H1 (cell line): Measurements from ENCODE around the gene DOK6. TPM values are rescaled to one million over a fixed set of nuclear protein-coding genes. Genes with fewer than 3 reads are reported as not detected.

ENCODE experiments used
- CTCF ChIA-PET: fragments of 300-600 bp; sonication (Branson Sonifier 250); formaldehyde crosslinking; loops from one replicate; lab custom pipeline; 2021; ENCODE audit not compliant: partially characterized antibody; lab: Charles Lee
- POLR2A ChIA-PET: fragments of 300-600 bp; sonication (Branson Sonifier 250); formaldehyde crosslinking; loops from one replicate; lab custom pipeline; 2021; ENCODE audit warnings: inconsistent platforms; ENCODE audit not compliant: partially characterized antibody; lab: Charles Lee
- DNase-seq, 2 experiments: peaks; one replicate each; pipeline versions ENCODE4 v3.0.0 to v3.0.0-alpha.2; 2010 to 2022; ENCODE audit warnings: low spot score in 2 of 2, low read depth in 1 of 2, mixed read lengths in 1 of 2
- FAIRE-seq: peaks from 2 replicates; lab custom pipeline; 2011; peaks lifted over from hg19 to GRCh38; lab: Jason Lieb, UNC
- H2AFZ ChIP-seq: 2 replicates; pipeline ENCODE4 v1.8.1; 2012; ENCODE audit warnings: low read length, inconsistent platforms
- H2AK5ac ChIP-seq: 2 replicates; pipeline ENCODE4 v1.6.1; 2013; ENCODE audit warnings: low read depth, low read length
- H2BK120ac ChIP-seq: replicated peaks from 2 replicates; pipeline ENCODE3; 2013; ENCODE audit warnings: low read depth, low read length, inconsistent platforms
- H2BK12ac ChIP-seq: 2 replicates; pipeline ENCODE4 v1.6.1; 2013; ENCODE audit warnings: low read depth, low read length
- H2BK15ac ChIP-seq: 2 replicates; pipeline ENCODE4 v1.6.1; 2013; ENCODE audit warnings: low read length
- H2BK20ac ChIP-seq: 2 replicates; pipeline ENCODE4 v1.6.1; 2013; ENCODE audit warnings: low read length
- H2BK5ac ChIP-seq: 2 replicates; pipeline ENCODE4 v1.6.1; 2013; ENCODE audit warnings: low read depth, low read length
- H3K14ac ChIP-seq: 2 replicates; pipeline ENCODE4 v1.6.1; 2013; ENCODE audit warnings: inconsistent platforms; ENCODE audit not compliant: insufficient read length
- H3K18ac ChIP-seq: 2 replicates; pipeline ENCODE4 v1.6.1; 2013; ENCODE audit warnings: low read length; ENCODE audit errors: extremely low read depth
- H3K23ac ChIP-seq: 2 replicates; pipeline ENCODE4 v1.6.1; 2013; ENCODE audit warnings: inconsistent platforms; ENCODE audit not compliant: insufficient read length
- H3K23me2 ChIP-seq: 2 replicates; pipeline ENCODE4 v1.6.1; 2013; ENCODE audit warnings: low read depth, low read length
- H3K27ac ChIP-seq: 2 replicates; pipeline ENCODE4 v1.6.1; 2011; ENCODE audit warnings: low read depth, low read length, inconsistent platforms
- H3K27me3 ChIP-seq, 4 experiments: replicated peaks in 1 of 4; 1 replicate in 1 of 4; 2 replicates in 3 of 4; pipeline versions ENCODE4 v1.6.1 to v1.8.1; 2011 to 2013; ENCODE audit warnings: low read length in 3 of 4, mild to moderate bottlenecking in 3 of 4, inconsistent platforms in 2 of 4, mixed read lengths in 2 of 4, moderate library complexity in 1 of 4; ENCODE audit not compliant: control insufficient read depth in 3 of 4, insufficient read depth in 3 of 4; ENCODE audit errors: extremely low read depth in 1 of 4
- H3K36me3 ChIP-seq, 4 experiments: 2 replicates each; pipeline versions ENCODE4 v1.6.1 to v1.8.1; 2011 to 2013; ENCODE audit warnings: mild to moderate bottlenecking in 4 of 4, low read length in 3 of 4, moderate library complexity in 2 of 4, control low read depth in 1 of 4, inconsistent platforms in 1 of 4; ENCODE audit not compliant: insufficient read depth in 4 of 4, control insufficient read depth in 2 of 4
- H3K4ac ChIP-seq: replicated peaks from 2 replicates; pipeline ENCODE3; 2013; ENCODE audit warnings: low read length, low read depth, mixed read lengths, inconsistent platforms; ENCODE audit not compliant: insufficient read length
- H3K4me1 ChIP-seq, 4 experiments: replicated peaks in 1 of 4; 1 replicate in 1 of 4; 2 replicates in 3 of 4; pipeline versions ENCODE4 v1.6.1 to v1.8.1; 2011 to 2013; ENCODE audit warnings: low read length in 3 of 4, inconsistent platforms in 2 of 4, mixed read lengths in 1 of 4; ENCODE audit not compliant: insufficient read depth in 4 of 4, control insufficient read depth in 3 of 4
- H3K4me2 ChIP-seq, 2 experiments: 2 replicates each; pipeline versions ENCODE4 v1.6.1 to v1.8.1; 2011 to 2013; ENCODE audit warnings: low read depth in 2 of 2, low read length in 2 of 2, control low read depth in 1 of 2, inconsistent platforms in 1 of 2, mild to moderate bottlenecking in 1 of 2; ENCODE audit not compliant: insufficient read depth in 1 of 2
- H3K4me3 ChIP-seq, 4 experiments: fragments of 200-600, 300-600 bp in 1 of 4; sonication (generic), shearing (Covaris generic), sonication (Bioruptor Twin) in 1 of 4; 2 replicates each; pipeline versions ENCODE4 v1.5.1 to v1.8.1; 2011 to 2016; ENCODE audit warnings: low read length in 4 of 4, low read depth in 3 of 4, control low read depth in 2 of 4, inconsistent platforms in 2 of 4, mild to moderate bottlenecking in 2 of 4, mixed read lengths in 1 of 4, moderate library complexity in 1 of 4; ENCODE audit not compliant: insufficient read depth in 2 of 4; ENCODE audit errors: extremely low read depth in 1 of 4
- H3K56ac ChIP-seq: replicated peaks from 2 replicates; pipeline ENCODE3; 2013; ENCODE audit warnings: low read depth, mild to moderate bottlenecking, mixed read lengths, low read length, inconsistent platforms; ENCODE audit not compliant: insufficient read length
- H3K79me1 ChIP-seq: 2 replicates; pipeline ENCODE4 v1.6.1; 2013; ENCODE audit warnings: low read depth, low read length, control low read depth
- H3K79me2 ChIP-seq, 2 experiments: 2 replicates each; pipeline versions ENCODE4 v1.6.1 to v1.8.1; 2012 to 2013; ENCODE audit warnings: low read length in 2 of 2, mild to moderate bottlenecking in 2 of 2, inconsistent platforms in 1 of 2; ENCODE audit not compliant: insufficient read depth in 2 of 2, control insufficient read depth in 1 of 2
- H3K9ac ChIP-seq, 4 experiments: replicated peaks in 1 of 4; 1 replicate in 1 of 4; 2 replicates in 3 of 4; pipeline versions ENCODE4 v1.6.1 to v1.8.1; 2011 to 2013; ENCODE audit warnings: low read depth in 3 of 4, low read length in 3 of 4, control low read depth in 2 of 4, mild to moderate bottlenecking in 2 of 4, moderate library complexity in 2 of 4, inconsistent platforms in 1 of 4; ENCODE audit errors: extremely low read depth in 1 of 4
- H3K9me3 ChIP-seq, 2 experiments: 2 replicates each; pipeline versions ENCODE4 v1.6.1 to v1.8.1; 2012 to 2013; ENCODE audit warnings: mild to moderate bottlenecking in 2 of 2, moderate library complexity in 2 of 2, control low read depth in 1 of 2, inconsistent platforms in 1 of 2, low read depth in 1 of 2, low read length in 1 of 2, mixed read lengths in 1 of 2; ENCODE audit not compliant: insufficient read depth in 2 of 2
- H4K20me1 ChIP-seq, 2 experiments: replicated peaks in 1 of 2; 2 replicates each; pipeline versions ENCODE3 to v1.8.1; 2011 to 2013; ENCODE audit warnings: inconsistent platforms in 2 of 2, low read length in 2 of 2, mild to moderate bottlenecking in 1 of 2; ENCODE audit not compliant: insufficient read depth in 2 of 2, control insufficient read depth in 1 of 2
- H4K5ac ChIP-seq: 2 replicates; pipeline ENCODE4 v1.6.1; 2013; ENCODE audit warnings: low read length, low read depth, mixed read lengths, inconsistent platforms; ENCODE audit not compliant: insufficient read length
- H4K8ac ChIP-seq: 2 replicates; pipeline ENCODE4 v1.8.0; 2013; ENCODE audit warnings: mild to moderate bottlenecking, moderate library complexity, low read length, inconsistent platforms; ENCODE audit not compliant: insufficient read depth; ENCODE audit errors: extremely low read depth
- H4K91ac ChIP-seq: replicated peaks from 2 replicates; pipeline ENCODE3; 2013; ENCODE audit warnings: low read length, mixed read lengths, inconsistent platforms; ENCODE audit not compliant: insufficient read length
- CBX8 ChIP-seq: fragments of 300-800, 300-1000 bp; sonication (generic); IDR thresholded peaks from 2 replicates; pipeline ENCODE4 v1.7.1; 2016; ENCODE audit warnings: low read depth, low read length, borderline replicate concordance
- CEBPB ChIP-seq: IDR thresholded peaks from 2 replicates; pipeline ENCODE4 v1.6.1; 2012; ENCODE audit warnings: low read depth, low read length
- EP300 ChIP-seq, 2 experiments: IDR thresholded peaks; 1 replicate in 1 of 2; 2 replicates in 1 of 2; pipeline ENCODE4 v1.6.1; 2011 to 2012; ENCODE audit warnings: low read depth in 2 of 2, low read length in 2 of 2, mild to moderate bottlenecking in 2 of 2, borderline replicate concordance in 1 of 2, inconsistent platforms in 1 of 2, moderate library complexity in 1 of 2
- HDAC6 ChIP-seq: IDR thresholded peaks from one replicate; pipeline ENCODE4 v1.7.1; 2012; ENCODE audit warnings: low read depth, mild to moderate bottlenecking, inconsistent platforms, low read length, moderate library complexity
- MAX ChIP-seq: IDR thresholded peaks from 2 replicates; pipeline ENCODE4 v1.6.1; 2012; ENCODE audit warnings: inconsistent platforms
- SIN3A ChIP-seq, 2 experiments: IDR thresholded peaks in 1 of 2; conservative IDR thresholded peaks in 1 of 2; 2 replicates each; pipeline ENCODE4 v1.6.1; 2011 to 2012; ENCODE audit warnings: low read length in 2 of 2, improper control_type of control experiment in 1 of 2, low read depth in 1 of 2, mild to moderate bottlenecking in 1 of 2
- WGBS, 2 experiments: shearing (Covaris generic) in 1 of 2; methylation state at CpG; one replicate each; pipeline versions ENCODE4 v1.1.6 to v1.1.7; 2013 to 2015; ENCODE audit warnings: low lambda C conversion rate in 2 of 2, mixed read lengths in 2 of 2, inconsistent platforms in 1 of 2, low coverage in 1 of 2, missing lambda C conversion rate in 1 of 2; ENCODE audit not compliant: insufficient replicate concordance in 2 of 2, insufficient coverage in 1 of 2, insufficient read length in 1 of 2; ENCODE audit errors: extremely low coverage in 1 of 2, missing lambda C conversion rate in 1 of 2; 5-methylcytosine and 5-hydroxymethylcytosine counted together
- polyA plus RNA-seq, 7 experiments: library from polyadenylated mRNA; depleted of rRNA in 3 of 7; stranded (reverse) in 5 of 7; unstranded in 2 of 7; fragments of >200 nt in 5 of 7; fragments of 200-250 nt in 2 of 7; gene quantifications; 1 replicate in 5 of 7; 2 replicates in 1 of 7; 4 replicates in 1 of 7; pipeline versions ENCODE4 v1.2.1 to v1.2.3, GENCODE V29; 2011 to 2013; ENCODE audit warnings: missing spikeins in 2 of 7, mixed read lengths in 2 of 7
- total RNA-seq: library from RNA; stranded (reverse); fragmentation: NEBNext Ultra II Directional; extraction: Animal tissue kit (Norgen Biotek cat#: 25700); gene quantifications from 2 replicates; pipeline ENCODE4 v1.2.1, GENCODE V29; 2021

Gene DOK6
- total and polyA plus RNA-seq, 2 of the 8 experiments (the other 6 are each of a cell fraction or from before 2014, with no cell fraction given): 0.33 to 0.50 TPM

DNA sequence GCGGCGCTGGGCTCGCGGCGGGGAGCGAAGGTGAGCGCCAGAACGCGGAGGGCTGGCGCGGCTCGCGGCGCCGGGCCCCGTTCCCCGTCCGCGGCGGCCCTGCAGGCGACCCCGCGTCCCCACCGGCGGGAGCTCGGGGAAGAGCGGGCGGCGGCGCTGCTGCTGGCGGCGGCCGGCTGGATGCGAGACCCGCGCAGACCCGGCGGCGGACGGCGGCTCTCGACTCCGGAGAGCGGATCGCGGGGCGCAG, 213 bp downstream of the DOK6 start:
- CTCF ChIA-PET: no interaction called here
- no peak overlapping the region for H3K27ac ChIP-seq
- no peak overlapping the region for H4K91ac ChIP-seq
- H3K9me3 ChIP-seq: no peaks in the 10 kb centered on the region
- H2AK5ac ChIP-seq: no peak overlapping the region
- H3K18ac ChIP-seq: no peak overlapping the region; the same call in 1 of the 2 replicates
- peak overlapping the region; percentile 91 to 100 for H3K4me2 ChIP-seq
- peak overlapping the region; percentile 41 to 81 (median 62) for H3K4me3 ChIP-seq
- 1% methylated on average over 45 of the region's 47 CpGs; no CpG with 5 or more reads in 1 of the 2 experiments for WGBS, 2 experiments
- no peak overlapping the region for H2BK5ac ChIP-seq
- H3K79me2 ChIP-seq: no peaks in the 10 kb centered on the region
- peaks cover 20 to 32% (median 28%) of the 10 kb centered on the region in 4 experiments for H3K27me3 ChIP-seq
- H2BK120ac ChIP-seq: no peak overlapping the region
- no peak overlapping the region for H3K56ac ChIP-seq
- peaks cover 2 to 9% (median 6%) of the 10 kb centered on the region in 4 experiments; a peak in 6 of 7 replicates for H3K4me1 ChIP-seq
- H2BK15ac ChIP-seq: no peak overlapping the region
- no peaks in the 10 kb centered on the region for H4K20me1 ChIP-seq
- 0 out of 2 replicates have a peak overlapping the region, but pooled peaks have one; percentile 97 for H2AFZ ChIP-seq
- DNase-seq (peak in 1 of 2 experiments; percentile 62), FAIRE-seq (no peak)
- H2BK12ac ChIP-seq: no peak overlapping the region
- TF ChIP-seq HDAC6 (no peak), CBX8 (no peak), MAX (no peak), CEBPB (no peak), SIN3A (conservative IDR thresholded peaks at IDR 0.05 in 1 of 2, IDR thresholded peaks at IDR 0.05 in 1 of 2; ENCODE audit: low read depth in 1 of 2, low read length in 2 of 2) (no peak), EP300 (IDR thresholded peaks at IDR 0.05; ENCODE audit: borderline replicate concordance in 1 of 2, low read depth in 2 of 2, low read length in 2 of 2) (no peak)
- H4K8ac ChIP-seq: peak overlapping the region; percentile 77
- no peak overlapping the region for H2BK20ac ChIP-seq
- peaks cover 21% of the 10 kb centered on the region for H3K23me2 ChIP-seq
- no peak overlapping the region for H3K14ac ChIP-seq
- H3K79me1 ChIP-seq: no peaks in the 10 kb centered on the region
- no peak overlapping the region for H3K23ac ChIP-seq
- H4K5ac ChIP-seq: no peak overlapping the region
- POLR2A ChIA-PET: interaction anchor here (1.4 kb wide), 1 partner anchor 33 kb away, joined by 4 read pairs; no protein-coding TSS in a partner anchor
- no peak overlapping the region for H3K4ac ChIP-seq
- peak overlapping the region in 1 of 4 experiments; percentile 59; a peak in 1 of 7 replicates for H3K9ac ChIP-seq
- H3K36me3 ChIP-seq: no peaks in the 10 kb centered on the region
